ENCODE measurements around the gene NANOS2. TPM values are rescaled to one million over a fixed set of nuclear protein-coding genes. Genes with fewer than 3 reads are reported as not detected.

The NANOS2 gene
- total and polyA plus RNA-seq, 2 experiments from 2014 or later, result not detected

DNA sequence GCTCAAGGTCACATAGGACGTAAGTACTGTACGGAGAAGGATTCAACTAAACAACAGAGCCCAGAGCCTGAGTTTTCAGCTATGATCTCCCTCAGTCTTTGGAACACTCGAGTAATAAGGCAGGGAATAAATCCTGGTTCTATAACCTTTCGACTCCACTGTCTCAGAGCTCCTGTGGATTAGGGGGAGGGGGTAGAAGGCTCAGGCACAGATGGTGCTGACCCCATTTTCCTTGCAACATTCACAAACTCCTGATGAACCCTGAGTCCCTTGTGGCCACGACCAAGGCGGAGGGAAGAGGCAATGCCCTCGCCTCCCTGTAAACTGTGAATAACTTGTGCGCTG, 37.7 kb upstream of the NANOS2 start:
- no peak overlapping the region for H3K4me3 ChIP-seq

DNA sequence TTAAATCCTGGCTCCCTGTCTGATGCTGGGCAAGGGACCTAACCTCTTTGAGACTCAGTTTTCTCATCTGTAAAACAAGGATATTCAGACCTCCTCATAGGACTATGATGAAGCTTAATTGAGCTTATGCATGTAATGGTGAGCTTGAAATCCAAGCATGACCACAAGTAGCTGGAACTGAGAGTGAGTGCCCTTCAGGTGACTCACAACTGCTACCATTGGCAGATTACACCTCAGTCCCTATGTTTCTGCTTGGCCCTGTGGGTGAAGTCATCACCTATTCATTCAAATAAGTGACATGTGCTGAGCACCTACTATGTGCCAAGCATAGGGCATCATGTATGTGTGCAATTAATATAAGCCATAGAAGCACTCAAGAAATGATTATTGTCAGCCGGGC, 33.3 kb upstream of the NANOS2 start:
- H3K4me3 ChIP-seq, result no peak overlapping the region
- no peaks in the 10 kb centered on the region for H3K36me3 ChIP-seq
- no peak overlapping the region for H3K27ac ChIP-seq
- H3K4me1 ChIP-seq (ENCODE audit: low read depth), result no peaks in the 10 kb centered on the region
- peaks cover 7% of the 10 kb centered on the region for H3K27me3 ChIP-seq
- TF ChIP-seq, protein P1, sequence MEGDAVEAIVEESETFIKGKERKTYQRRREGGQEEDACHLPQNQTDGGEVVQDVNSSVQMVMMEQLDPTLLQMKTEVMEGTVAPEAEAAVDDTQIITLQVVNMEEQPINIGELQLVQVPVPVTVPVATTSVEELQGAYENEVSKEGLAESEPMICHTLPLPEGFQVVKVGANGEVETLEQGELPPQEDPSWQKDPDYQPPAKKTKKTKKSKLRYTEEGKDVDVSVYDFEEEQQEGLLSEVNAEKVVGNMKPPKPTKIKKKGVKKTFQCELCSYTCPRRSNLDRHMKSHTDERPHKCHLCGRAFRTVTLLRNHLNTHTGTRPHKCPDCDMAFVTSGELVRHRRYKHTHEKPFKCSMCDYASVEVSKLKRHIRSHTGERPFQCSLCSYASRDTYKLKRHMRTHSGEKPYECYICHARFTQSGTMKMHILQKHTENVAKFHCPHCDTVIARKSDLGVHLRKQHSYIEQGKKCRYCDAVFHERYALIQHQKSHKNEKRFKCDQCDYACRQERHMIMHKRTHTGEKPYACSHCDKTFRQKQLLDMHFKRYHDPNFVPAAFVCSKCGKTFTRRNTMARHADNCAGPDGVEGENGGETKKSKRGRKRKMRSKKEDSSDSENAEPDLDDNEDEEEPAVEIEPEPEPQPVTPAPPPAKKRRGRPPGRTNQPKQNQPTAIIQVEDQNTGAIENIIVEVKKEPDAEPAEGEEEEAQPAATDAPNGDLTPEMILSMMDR (IDR thresholded peaks at IDR 0.05; ENCODE audit: low read depth, low read length), result no peak
- H3K9me3 ChIP-seq (ENCODE audit: low read depth), result no peaks in the 10 kb centered on the region
- DNase-seq (ENCODE audit: low read depth in 1 of 2, low spot score in 1 of 2), result no peak

More for the DNA sequence above, 37.7 kb upstream of the NANOS2 start:
- Histone ChIP-seq H3K36me3 (no peaks in the 10 kb centered on the region), H3K27me3 (peaks cover 7% of the 10 kb centered on the region), H3K27ac (no peak overlapping the region), H3K4me1 (ENCODE audit: low read depth) (no peaks in the 10 kb centered on the region), H3K9me3 (ENCODE audit: low read depth) (no peaks in the 10 kb centered on the region)
- DNase-seq (ENCODE audit: low read depth in 1 of 2, low spot score in 1 of 2), result no peak
- TF ChIP-seq, protein P1 (IDR thresholded peaks at IDR 0.05; ENCODE audit: low read depth, low read length), result no peak

DNA sequence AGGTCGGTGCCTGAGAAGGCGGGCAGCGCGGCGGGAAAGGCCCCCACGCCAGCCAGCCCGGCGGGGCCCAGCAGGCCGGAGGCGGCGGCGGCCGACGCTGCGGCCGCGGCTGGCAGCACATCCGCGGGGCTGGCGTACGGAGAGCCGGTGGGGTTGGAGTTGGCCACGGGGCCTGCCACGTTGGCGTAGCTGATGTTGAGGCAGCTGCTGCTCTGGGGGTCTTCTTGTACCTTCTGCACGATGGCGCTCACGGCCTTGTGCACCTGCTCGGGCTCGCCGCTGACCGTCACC, 25.9 kb upstream of the NANOS2 start:
- no peak overlapping the region for H3K4me3 ChIP-seq
- H3K27me3 ChIP-seq, result peaks cover 5% of the 10 kb centered on the region
- H3K4me1 ChIP-seq (ENCODE audit: low read depth), result no peaks in the 10 kb centered on the region
- TF ChIP-seq, protein P1 (IDR thresholded peaks at IDR 0.05; ENCODE audit: low read depth, low read length), result no peak
- no peak for DNase-seq (ENCODE audit: low read depth in 1 of 2, low spot score in 1 of 2)
- H3K9me3 ChIP-seq (ENCODE audit: low read depth), result no peaks in the 10 kb centered on the region
- H3K36me3 ChIP-seq, result no peaks in the 10 kb centered on the region
- no peak overlapping the region for H3K27ac ChIP-seq

DNA sequence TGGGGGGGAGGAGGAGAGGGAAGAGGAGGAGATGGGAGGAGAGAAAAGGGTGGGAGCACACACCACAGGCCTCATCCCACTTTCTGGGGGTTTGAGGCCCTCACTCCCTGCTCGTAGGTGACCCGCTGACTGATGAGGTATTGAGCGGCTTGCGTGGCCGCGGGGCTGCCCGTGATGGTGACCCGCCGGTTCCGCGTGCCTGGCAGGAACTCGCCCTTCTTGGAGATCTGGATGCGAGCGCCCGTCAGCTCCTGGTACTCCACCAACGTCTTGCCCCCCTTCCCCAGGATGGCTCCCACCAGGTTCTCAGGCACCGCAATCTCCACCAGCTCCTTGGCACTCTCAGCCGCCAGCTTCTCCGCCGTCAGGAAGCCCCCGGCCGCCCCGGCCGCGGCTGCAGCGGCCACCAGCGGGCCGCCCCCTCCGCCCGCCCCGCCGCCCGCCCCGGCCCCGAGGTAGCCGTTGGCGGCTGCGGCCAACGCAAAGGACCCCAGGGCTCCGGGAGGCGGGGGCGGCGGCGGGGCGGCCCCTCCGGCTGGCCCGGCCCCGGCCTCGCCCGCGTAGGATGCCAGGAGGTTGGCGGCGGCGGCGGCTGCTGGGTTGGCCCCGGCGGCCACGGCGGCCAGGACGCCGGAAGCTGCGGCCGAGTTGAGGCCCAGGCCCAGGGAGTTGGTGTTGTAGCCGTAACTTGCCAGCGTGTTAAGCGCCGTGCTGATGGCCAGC, 25.4 kb upstream of the NANOS2 start:
- Histone ChIP-seq H3K27me3 (peaks cover 8% of the 10 kb centered on the region), H3K9me3 (ENCODE audit: low read depth) (no peaks in the 10 kb centered on the region), H3K36me3 (no peaks in the 10 kb centered on the region), H3K4me1 (ENCODE audit: low read depth) (no peaks in the 10 kb centered on the region), H3K27ac (no peak overlapping the region), H3K4me3 (no peak overlapping the region)
- TF ChIP-seq, protein P1 (IDR thresholded peaks at IDR 0.05; ENCODE audit: low read depth, low read length), result no peak
- no peak for DNase-seq (ENCODE audit: low read depth in 1 of 2, low spot score in 1 of 2)

DNA sequence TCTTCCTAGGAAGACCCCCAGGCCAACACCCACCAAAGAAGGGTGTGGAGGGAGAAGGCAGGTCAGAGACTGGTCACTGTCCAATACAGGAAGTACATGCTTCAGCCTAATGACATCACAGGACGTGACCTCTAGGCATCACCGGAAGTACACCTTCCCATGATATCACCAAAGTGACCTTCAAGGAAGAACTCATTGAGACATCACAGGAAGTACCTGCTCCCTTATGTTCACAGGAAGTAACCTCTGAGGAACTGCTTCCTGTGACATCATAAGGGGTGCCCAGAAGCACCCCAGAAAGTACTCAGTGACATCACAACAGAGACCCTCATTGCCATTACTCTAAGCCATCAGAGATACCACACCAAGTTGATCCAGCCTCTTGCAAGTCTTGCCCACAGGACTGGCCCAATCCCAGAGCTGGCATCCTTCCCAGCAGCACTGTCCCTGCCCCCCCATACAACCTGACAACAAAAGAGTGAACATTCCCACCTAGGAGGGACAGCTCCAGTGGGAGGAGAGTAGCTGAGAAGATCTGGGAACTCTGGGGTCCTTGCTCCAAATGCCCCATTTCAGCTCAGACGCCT, 24.2 kb upstream of the NANOS2 start:
- H3K4me1 ChIP-seq (ENCODE audit: low read depth), result no peaks in the 10 kb centered on the region
- no peak for DNase-seq (ENCODE audit: low read depth in 1 of 2, low spot score in 1 of 2)
- H3K27me3 ChIP-seq, result peaks cover 16% of the 10 kb centered on the region
- TF ChIP-seq, protein P1 (IDR thresholded peaks at IDR 0.05; ENCODE audit: low read depth, low read length), result no peak
- H3K27ac ChIP-seq, result no peak overlapping the region
- H3K4me3 ChIP-seq, result no peak overlapping the region
- no peaks in the 10 kb centered on the region for H3K36me3 ChIP-seq
- no peaks in the 10 kb centered on the region for H3K9me3 ChIP-seq (ENCODE audit: low read depth)

Data from cardiac muscle cell (in vitro differentiated cells and primary cell).